Mesenchymal stem cell (in vitro differentiated cells and primary cell): ENCODE results near the gene CCL15.
A peak's percentile ranks its signal among the peaks of the same experiment; 100 is the strongest.

Experiments used
- DNase-seq: peaks from one replicate; pipeline ENCODE4 v3.0.0-alpha.2; 2013
- H2AFZ ChIP-seq: one replicate; pipeline ENCODE4 v1.6.1; 2013; ENCODE audit warnings: low read depth, mild to moderate bottlenecking, control low read depth, inconsistent platforms, low read length, moderate library complexity
- H2AK5ac ChIP-seq: 2 replicates; pipeline ENCODE4 v1.6.1; 2013; ENCODE audit warnings: low read length, moderate library complexity, mild to moderate bottlenecking, inconsistent platforms; ENCODE audit not compliant: severe bottlenecking
- H2BK120ac ChIP-seq: one replicate; pipeline ENCODE4 v1.6.1; 2013; ENCODE audit warnings: low read depth, mild to moderate bottlenecking, inconsistent platforms, low read length, moderate library complexity
- H2BK12ac ChIP-seq, 2 experiments: one replicate each; pipeline ENCODE4 v1.6.1; 2013; ENCODE audit warnings: inconsistent platforms in 2 of 2, low read length in 2 of 2, mild to moderate bottlenecking in 2 of 2, moderate library complexity in 2 of 2, control low read depth in 1 of 2
- H2BK15ac ChIP-seq: one replicate; pipeline ENCODE4 v1.6.1; 2013; ENCODE audit warnings: mild to moderate bottlenecking, low read depth, inconsistent platforms; ENCODE audit not compliant: poor library complexity, severe bottlenecking
- H2BK5ac ChIP-seq: 2 replicates; pipeline ENCODE4 v1.6.1; 2013; ENCODE audit warnings: low read depth, mild to moderate bottlenecking, low read length, control low read depth, inconsistent platforms; ENCODE audit not compliant: poor library complexity, severe bottlenecking
- H3K14ac ChIP-seq, 2 experiments: one replicate each; pipeline ENCODE4 v1.6.1; 2013; ENCODE audit warnings: inconsistent platforms in 2 of 2, low read length in 2 of 2, control low read depth in 1 of 2, mild to moderate bottlenecking in 1 of 2, moderate library complexity in 1 of 2
- H3K18ac ChIP-seq, 2 experiments: one replicate each; pipeline ENCODE4 v1.6.1; 2013; ENCODE audit warnings: inconsistent platforms in 2 of 2, low read length in 2 of 2, control low read depth in 1 of 2, low read depth in 1 of 2, mild to moderate bottlenecking in 1 of 2
- H3K23ac ChIP-seq, 2 experiments: one replicate each; pipeline ENCODE4 v1.6.1; 2013; ENCODE audit warnings: inconsistent platforms in 2 of 2, low read length in 2 of 2, mild to moderate bottlenecking in 2 of 2, moderate library complexity in 2 of 2, control low read depth in 1 of 2
- H3K27ac ChIP-seq: 2 replicates; pipeline ENCODE4 v1.5.1; 2013; ENCODE audit warnings: mild to moderate bottlenecking, moderate library complexity, low read length, control low read depth, inconsistent platforms; ENCODE audit not compliant: poor library complexity, severe bottlenecking
- H3K27me3 ChIP-seq, 2 experiments: 2 replicates each; pipeline versions ENCODE4 v1.6.1 to v1.7.0; 2013; ENCODE audit warnings: low read length in 2 of 2, mild to moderate bottlenecking in 2 of 2, moderate library complexity in 2 of 2, control low read depth in 1 of 2, inconsistent platforms in 1 of 2; ENCODE audit not compliant: control insufficient read depth in 1 of 2, insufficient read depth in 1 of 2
- H3K36me3 ChIP-seq, 2 experiments: 2 replicates each; pipeline versions ENCODE4 v1.6.1 to v1.7.0; 2013; ENCODE audit warnings: low read length in 2 of 2, control low read depth in 1 of 2, inconsistent platforms in 1 of 2, low read depth in 1 of 2, mild to moderate bottlenecking in 1 of 2; ENCODE audit not compliant: insufficient read depth in 2 of 2, control insufficient read depth in 1 of 2
- H3K4ac ChIP-seq, 2 experiments: one replicate each; pipeline ENCODE4 v1.6.1; 2013; ENCODE audit warnings: inconsistent platforms in 2 of 2, low read length in 2 of 2, mild to moderate bottlenecking in 2 of 2, moderate library complexity in 2 of 2, control low read depth in 1 of 2, low read depth in 1 of 2
- H3K4me1 ChIP-seq: 2 replicates; pipeline ENCODE4 v1.6.1; 2013; ENCODE audit warnings: low read depth, low read length, control low read depth; ENCODE audit not compliant: control insufficient read depth, insufficient read depth
- H3K4me2 ChIP-seq: 2 replicates; pipeline ENCODE4 v1.6.1; 2013; ENCODE audit warnings: low read length, mild to moderate bottlenecking, inconsistent platforms; ENCODE audit not compliant: poor library complexity, severe bottlenecking
- H3K4me3 ChIP-seq, 2 experiments: 2 replicates each; pipeline versions ENCODE4 v1.5.1 to v1.7.0; 2013; ENCODE audit warnings: low read length in 2 of 2, mild to moderate bottlenecking in 2 of 2, control low read depth in 1 of 2, low read depth in 1 of 2; ENCODE audit not compliant: insufficient read depth in 1 of 2
- H3K79me1 ChIP-seq: replicated peaks from 2 replicates; pipeline ENCODE4 v1.6.1; 2013; ENCODE audit warnings: mild to moderate bottlenecking, control low read depth, low read length, inconsistent platforms; ENCODE audit not compliant: poor library complexity, severe bottlenecking
- H3K9ac ChIP-seq: 2 replicates; pipeline ENCODE4 v1.7.0; 2013; ENCODE audit warnings: mild to moderate bottlenecking, low read length, moderate library complexity
- H3K9me3 ChIP-seq: 2 replicates; pipeline ENCODE4 v1.7.0; 2013; ENCODE audit warnings: mild to moderate bottlenecking, low read length; ENCODE audit not compliant: control insufficient read depth
- H4K8ac ChIP-seq: one replicate; pipeline ENCODE4 v1.6.1; 2013; ENCODE audit warnings: inconsistent platforms, mild to moderate bottlenecking, low read length, moderate library complexity
- H4K91ac ChIP-seq: one replicate; pipeline ENCODE4 v1.6.1; 2013; ENCODE audit warnings: mild to moderate bottlenecking, low read length, inconsistent platforms
- WGBS: methylation state at CpG from one replicate; pipeline ENCODE4 v1.1.7; 2013; ENCODE audit warnings: mixed read lengths; 5-methylcytosine and 5-hydroxymethylcytosine counted together

The CCL15 gene

GRCh38 chr17:35972945-35973332 is 28.4 kb downstream of the CCL15 start:
- Histone ChIP-seq H2BK120ac (no peak overlapping the region), H4K91ac (no peak overlapping the region), H3K4me1 (peaks cover 3% of the 10 kb centered on the region), H3K14ac (no peak overlapping the region), H3K36me3 (no peaks in the 10 kb centered on the region), H3K4ac (no peak overlapping the region), H2AFZ (no peak overlapping the region), H3K27me3 (peaks cover 0 to 15% of the 10 kb centered on the region in 2 experiments), H3K79me1 (no peaks in the 10 kb centered on the region), H3K9ac (no peak overlapping the region), H3K18ac (no peak overlapping the region), H2BK5ac (no peak overlapping the region), H2BK15ac (no peak overlapping the region), H2BK12ac (no peak overlapping the region), H4K8ac (no peak overlapping the region), H2AK5ac (no peak overlapping the region), H3K4me3 (no peak overlapping the region), H3K9me3 (no peaks in the 10 kb centered on the region), H3K23ac (no peak overlapping the region), H3K27ac (no peak overlapping the region), H3K4me2 (no peak overlapping the region)
- DNase-seq, result no peak
- 71% methylated on average over 4 of the region's 4 CpGs for WGBS

- no peak overlapping the region for H3K4ac ChIP-seq
- no peak overlapping the region for H4K8ac ChIP-seq
- H2BK5ac ChIP-seq, result no peak overlapping the region
- H3K4me2 ChIP-seq, result no peak overlapping the region
- no peak overlapping the region for H2AFZ ChIP-seq
- H3K4me1 ChIP-seq, result peaks cover 3% of the 10 kb centered on the region
- no peak overlapping the region for H3K4me3 ChIP-seq
- no peaks in the 10 kb centered on the region for H3K79me1 ChIP-seq
- H2BK120ac ChIP-seq, result no peak overlapping the region
- H2BK12ac ChIP-seq, result no peak overlapping the region
- H3K27ac ChIP-seq, result no peak overlapping the region
- no peak overlapping the region for H3K14ac ChIP-seq
- no peak overlapping the region for H4K91ac ChIP-seq
- no peak overlapping the region for H3K18ac ChIP-seq
- WGBS, result 79% methylated on average over 6 of the region's 6 CpGs
- DNase-seq, result no peak
- peak overlapping the region in 1 of 2 experiments; percentile 59 for H3K23ac ChIP-seq
- no peak overlapping the region for H3K9ac ChIP-seq
- no peaks in the 10 kb centered on the region for H3K36me3 ChIP-seq
- no peak overlapping the region for H2BK15ac ChIP-seq
- H3K9me3 ChIP-seq, result no peaks in the 10 kb centered on the region
- no peak overlapping the region for H2AK5ac ChIP-seq
- H3K27me3 ChIP-seq, result peaks cover 0 to 11% of the 10 kb centered on the region in 2 experiments
Measured at GRCh38 chr17:35972535-35972934, 28.8 kb downstream of the CCL15 start.

DNA sequence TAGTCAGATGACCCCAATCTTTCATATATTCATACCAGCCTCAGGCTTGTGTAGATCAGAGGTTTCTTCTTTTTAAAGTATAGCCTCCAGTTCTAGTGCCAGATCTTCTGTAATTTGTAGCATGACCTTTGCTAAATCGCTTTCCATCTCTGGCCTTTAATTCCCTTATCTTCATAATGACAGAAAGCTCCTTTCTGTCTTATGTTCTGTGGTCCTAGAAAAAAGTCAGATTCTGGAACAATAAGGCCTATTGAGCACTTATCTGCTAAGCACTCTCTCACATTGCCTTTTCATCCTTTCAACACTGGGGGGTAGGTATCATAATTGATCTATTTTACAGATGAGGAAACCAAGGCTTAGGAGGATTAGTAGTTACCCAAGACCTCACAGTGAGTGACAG is 29.3 kb downstream of the CCL15 start:
- no peak overlapping the region for H3K9ac ChIP-seq
- no peak overlapping the region for H2BK120ac ChIP-seq

GRCh38 chr17:35969558-35970380 is 31.6 kb downstream of the CCL15 start:
- no peak overlapping the region for H3K4me3 ChIP-seq

More for the DNA sequence above, 29.3 kb downstream of the CCL15 start:
- H3K79me1 ChIP-seq, result no peaks in the 10 kb centered on the region
- no peaks in the 10 kb centered on the region for H3K36me3 ChIP-seq
- no peak overlapping the region for H3K14ac ChIP-seq
- H3K4me1 ChIP-seq, result peaks cover 3% of the 10 kb centered on the region
- H4K8ac ChIP-seq, result no peak overlapping the region
- no peak overlapping the region for H3K4me2 ChIP-seq
- peaks cover 0 to 11% of the 10 kb centered on the region in 2 experiments for H3K27me3 ChIP-seq
- H2BK15ac ChIP-seq, result no peak overlapping the region
- no peak overlapping the region for H2AFZ ChIP-seq
- no CpG with 5 or more reads among the region's 1 CpG for WGBS
- no peak overlapping the region for H2AK5ac ChIP-seq
- H3K27ac ChIP-seq, result no peak overlapping the region
- DNase-seq, result no peak
- H3K23ac ChIP-seq, result no peak overlapping the region
- H3K4me3 ChIP-seq, result no peak overlapping the region
- no peak overlapping the region for H3K4ac ChIP-seq
- no peaks in the 10 kb centered on the region for H3K9me3 ChIP-seq
- no peak overlapping the region for H2BK12ac ChIP-seq
- H4K91ac ChIP-seq, result no peak overlapping the region
- no peak overlapping the region for H3K18ac ChIP-seq
- no peak overlapping the region for H2BK5ac ChIP-seq

More at GRCh38 chr17:35969558-35970380, 31.6 kb downstream of the CCL15 start:
- no peak overlapping the region for H2BK120ac ChIP-seq
- no peak overlapping the region for H3K18ac ChIP-seq
- H3K4me1 ChIP-seq, result peaks cover 3% of the 10 kb centered on the region
- no peak overlapping the region for H2AK5ac ChIP-seq
- H3K27me3 ChIP-seq, result peaks cover 3 to 18% of the 10 kb centered on the region in 2 experiments
- no peak overlapping the region for H3K23ac ChIP-seq
- H3K4ac ChIP-seq, result no peak overlapping the region
- peak; percentile 73 for DNase-seq
- H3K36me3 ChIP-seq, result no peaks in the 10 kb centered on the region
- no peaks in the 10 kb centered on the region for H3K79me1 ChIP-seq
- H2BK15ac ChIP-seq, result no peak overlapping the region
- no peak overlapping the region for H4K91ac ChIP-seq
- no peak overlapping the region for H4K8ac ChIP-seq
- no peaks in the 10 kb centered on the region for H3K9me3 ChIP-seq
- H3K27ac ChIP-seq, result no peak overlapping the region
- peak overlapping the region; percentile 12 for H3K9ac ChIP-seq
- WGBS, result 48% methylated on average over 8 of the region's 8 CpGs
- no peak overlapping the region for H2BK5ac ChIP-seq
- peak overlapping the region in 1 of 2 experiments; percentile 31 for H2BK12ac ChIP-seq
- no peak overlapping the region for H3K4me2 ChIP-seq
- H3K14ac ChIP-seq, result no peak overlapping the region
- H2AFZ ChIP-seq, result no peak overlapping the region
